Measurements from ENCODE around the gene OR2T3.
"Not testable (repeated sequence)": the region's sequence is repeated elsewhere in the genome, so short reads cannot be mapped to it uniquely, and the experiment has no call there.

OR2T3 gene

DNA sequence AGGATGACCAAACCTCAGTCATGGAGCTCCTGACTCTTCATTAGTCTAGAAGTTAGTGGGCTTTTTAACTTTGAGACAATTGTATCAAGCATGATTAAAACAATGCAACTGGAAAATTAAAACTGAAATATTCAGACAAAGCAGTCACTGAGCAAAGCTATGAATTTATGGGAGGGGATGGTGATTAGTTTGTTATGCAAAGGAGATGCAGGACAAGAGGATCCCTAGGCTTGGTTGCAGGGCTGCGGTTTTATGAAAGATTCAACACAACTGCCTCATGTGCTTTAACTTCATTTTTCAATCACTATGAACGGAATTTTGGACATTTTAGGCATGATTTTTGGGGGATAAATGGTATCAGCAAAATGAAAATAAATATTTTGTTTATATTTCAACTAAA, 1.0 kb upstream of the OR2T3 start:
- DNase-seq (ENCODE audit: low spot score): not testable (repeated sequence)

DNA sequence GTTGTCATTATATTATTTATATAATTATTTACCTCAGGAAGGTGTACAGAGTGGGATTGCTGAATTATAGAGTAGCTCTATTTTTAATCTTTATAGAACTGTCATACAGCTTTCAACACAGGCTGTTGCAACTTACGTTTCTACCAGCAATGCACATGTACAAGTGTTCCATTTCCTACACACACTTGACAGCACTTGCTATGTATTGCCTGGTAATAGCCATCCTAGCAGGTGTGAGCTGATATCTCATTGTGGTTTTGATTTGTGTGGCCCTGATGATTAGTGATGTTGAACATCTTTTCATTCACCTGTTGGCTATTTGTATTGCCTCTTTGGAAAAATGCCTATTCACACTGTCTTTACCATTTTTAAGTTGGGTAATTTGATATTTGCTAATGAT, 2.5 kb downstream of the OR2T3 start:
- not testable (repeated sequence) for DNase-seq (ENCODE audit: low spot score)

DNA sequence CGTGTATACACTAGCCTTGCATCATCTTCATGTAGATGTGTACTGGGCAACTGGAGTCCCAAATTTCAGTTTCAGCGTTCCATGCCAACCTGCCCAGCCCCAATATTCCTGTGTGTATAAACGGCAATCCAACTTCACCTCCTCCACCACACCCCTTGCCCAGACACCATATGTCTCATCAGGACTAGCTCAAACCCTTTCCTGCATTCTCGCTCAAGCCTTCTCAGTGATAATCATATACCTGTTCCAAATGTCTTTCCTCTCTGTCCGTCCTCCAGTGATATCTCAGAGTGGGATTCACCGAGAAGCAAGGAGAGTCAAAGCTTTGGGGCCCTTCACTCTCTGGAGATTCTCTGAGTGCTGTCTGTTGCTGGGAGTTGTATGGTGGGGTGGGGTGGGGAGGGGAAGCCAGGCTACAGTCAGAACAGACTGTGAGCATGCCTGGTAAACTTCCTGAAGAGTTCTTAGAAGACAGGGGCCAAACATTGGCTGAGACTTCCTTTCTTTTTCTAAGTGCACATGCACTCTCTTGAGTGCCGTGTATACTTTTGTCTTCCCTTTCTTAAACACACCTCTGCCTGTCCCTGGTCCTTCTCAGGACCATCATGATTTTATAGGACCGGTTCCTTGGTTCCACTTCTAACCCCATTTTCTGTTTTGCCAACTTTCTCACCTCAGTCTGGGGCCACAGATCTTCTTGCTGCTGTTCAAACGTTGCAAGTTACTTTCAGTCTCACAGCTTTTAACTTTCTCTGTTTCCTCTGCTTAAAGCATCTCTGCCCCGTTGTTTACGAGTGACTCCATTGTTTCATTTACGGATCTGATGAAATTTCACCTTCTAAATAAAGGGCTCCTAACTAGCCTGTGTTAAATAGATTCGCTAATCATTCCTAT, 8.8 kb downstream of the OR2T3 start:
- DNase-seq (ENCODE audit: low spot score): not testable (repeated sequence)

DNA sequence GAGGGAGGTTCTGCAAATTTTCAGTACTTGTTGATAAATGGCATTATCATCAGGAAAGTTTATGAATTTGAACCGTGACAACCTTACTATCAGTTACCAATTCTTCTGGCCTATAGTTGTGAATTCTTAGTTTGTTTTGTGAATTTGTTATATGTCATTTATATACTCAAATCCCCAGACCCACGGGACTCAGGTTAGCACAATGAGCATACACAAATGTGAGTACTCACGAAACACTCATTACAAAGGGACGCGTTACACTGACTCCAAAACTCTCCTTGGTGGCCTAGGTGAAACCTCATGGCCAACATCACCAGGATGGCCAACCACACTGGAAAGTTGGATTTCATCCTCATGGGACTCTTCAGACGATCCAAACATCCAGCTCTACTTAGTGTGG, 15.1 kb downstream of the OR2T3 start, which contains the start of gene OR2T5:
Gene OR2T5 (plus strand): TSS at position 301 of the 400 bp plus-strand sequence. CDS start 0 bp downstream, at position 301.
- not testable (repeated sequence) for DNase-seq (ENCODE audit: low spot score)

DNA sequence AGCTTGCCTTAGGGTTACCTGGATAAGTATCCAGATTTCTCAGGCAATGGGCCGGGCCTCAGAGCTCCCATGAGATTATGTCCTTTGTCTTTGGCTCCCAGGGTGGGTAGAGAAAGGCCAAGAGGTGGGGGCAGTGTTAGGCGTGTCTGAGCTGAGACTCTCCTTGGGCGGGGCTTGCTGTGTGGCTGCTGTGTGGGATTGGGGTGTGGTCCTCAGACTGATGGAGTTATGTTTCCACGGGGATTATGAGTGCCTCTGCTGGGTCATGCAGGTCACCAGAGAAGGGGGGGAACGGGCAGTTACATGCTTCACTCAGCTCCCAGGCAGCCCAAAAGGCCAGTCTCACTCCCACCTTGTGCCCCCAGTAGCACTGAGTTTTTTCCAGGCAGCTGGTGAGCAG, 23.5 kb downstream of the OR2T3 start:
- not testable (repeated sequence) for DNase-seq (ENCODE audit: low spot score)

DNA sequence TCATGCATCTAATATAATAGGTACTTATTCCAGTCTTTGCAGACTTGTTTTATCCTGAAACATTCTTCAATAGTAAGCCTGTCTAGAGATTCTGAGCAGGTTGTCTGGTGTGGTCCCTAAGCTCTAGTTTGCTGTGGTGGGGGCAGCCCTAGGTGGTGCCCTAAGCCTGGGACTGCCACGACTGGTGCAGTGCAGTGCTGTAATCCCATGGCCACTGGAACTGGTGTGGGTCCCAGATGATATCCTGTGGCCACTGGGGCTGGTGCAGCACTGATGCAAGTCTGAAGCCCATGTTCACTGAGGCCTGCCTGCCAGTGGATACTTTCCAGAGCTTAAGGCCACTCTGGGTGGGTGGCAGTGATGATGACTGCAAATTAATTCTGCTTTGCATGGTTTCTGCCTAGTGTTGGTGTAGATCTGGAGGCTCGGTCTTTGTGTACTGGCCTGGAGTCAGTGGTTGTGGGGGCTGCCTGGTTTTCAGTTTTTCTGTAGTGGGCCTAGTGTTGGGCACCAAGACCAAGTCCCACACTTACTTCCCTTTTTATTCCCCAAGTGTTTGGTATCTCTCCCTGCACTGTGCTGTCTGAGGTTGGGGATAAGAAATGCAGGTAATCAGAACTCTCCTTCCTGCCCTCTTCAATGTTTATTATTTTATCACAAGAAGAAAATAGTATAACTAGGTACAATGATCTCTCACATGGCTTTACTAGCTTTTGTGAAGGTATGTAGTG, 27.3 kb downstream of the OR2T3 start:
- not testable (repeated sequence) for DNase-seq (ENCODE audit: low spot score)

DNA sequence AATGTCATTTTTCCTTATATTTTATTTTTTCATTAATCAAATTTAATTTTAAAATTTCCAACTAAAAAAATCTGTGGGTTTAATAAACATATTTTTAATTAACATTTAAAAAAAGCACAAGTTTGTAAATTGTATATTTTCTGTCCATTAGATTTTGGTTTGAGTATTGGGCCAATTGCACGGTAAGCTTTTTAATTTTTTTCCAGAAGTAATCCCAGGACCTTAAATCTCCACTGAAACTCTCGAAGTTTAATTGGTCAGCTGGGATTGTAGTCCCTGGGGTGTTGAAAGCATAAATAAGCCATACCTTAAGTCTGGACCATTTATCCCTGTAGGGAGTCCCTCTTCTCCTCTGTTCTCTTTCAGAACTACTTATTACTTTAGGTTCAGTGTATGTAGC, 34.6 kb downstream of the OR2T3 start, which contains the start of gene OR2G6:
Gene OR2G6 (plus strand): TSS at position 301 of the 400 bp plus-strand sequence. CDS start 13,574 bp downstream, outside the sequence.
- DNase-seq (ENCODE audit: low spot score): not testable (repeated sequence)

DNA sequence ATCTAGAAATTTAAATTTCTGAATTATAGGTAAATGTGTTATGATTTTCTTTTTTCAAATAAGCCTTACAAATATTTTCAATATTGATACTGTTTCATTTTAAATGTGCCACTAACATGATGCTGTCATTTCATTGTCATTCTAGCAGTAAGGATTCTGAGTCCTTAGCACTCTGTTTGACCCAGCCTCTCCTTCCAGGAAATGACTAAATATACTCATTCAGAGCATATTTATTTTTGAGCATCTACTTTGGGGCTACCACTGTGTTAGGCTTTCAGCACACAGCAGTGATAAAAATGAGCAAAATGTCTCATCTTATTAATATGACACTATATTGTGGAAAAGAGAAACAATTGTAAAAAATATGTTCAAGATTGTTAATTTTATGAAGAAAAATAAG, 37.1 kb downstream of the OR2T3 start:
- not testable (repeated sequence) for DNase-seq (ENCODE audit: low spot score)

DNA sequence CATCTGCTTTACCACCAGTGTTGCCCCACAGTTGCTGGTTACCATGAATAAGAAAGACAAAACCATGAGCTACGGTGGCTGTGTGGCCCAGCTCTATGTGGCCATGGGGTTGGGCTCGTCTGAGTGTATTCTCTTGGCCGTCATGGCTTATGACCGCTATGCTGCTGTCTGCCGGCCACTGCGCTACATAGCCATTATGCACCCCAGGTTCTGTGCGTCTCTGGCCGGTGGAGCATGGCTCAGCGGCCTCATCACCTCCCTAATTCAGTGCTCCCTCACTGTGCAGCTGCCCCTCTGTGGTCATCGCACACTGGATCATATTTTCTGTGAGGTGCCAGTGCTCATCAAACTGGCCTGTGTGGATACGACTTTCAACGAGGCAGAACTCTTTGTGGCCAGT, 48.7 kb downstream of the OR2T3 start:
- DNase-seq (ENCODE audit: low spot score): no peak
